A549 treated with ZK216348 at 1 μM for 4 hours (cell line): ENCODE results near the gene MED22. TPM values are rescaled to one million over a fixed set of nuclear protein-coding genes. Genes with fewer than 3 reads are reported as not detected.

Experiments used
- total RNA-seq: library from RNA; stranded (reverse); fragments of 200-300 nt; extraction: Qiagen RNA extraction; gene quantifications from 5 replicates; pipeline ENCODE4 v1.2.3, GENCODE V29; 2022; ENCODE audit warnings: low read depth

Gene MED22
- 18.1 to 36.9 TPM (median 31.2 TPM) in 5 replicates for total RNA-seq

DNA sequence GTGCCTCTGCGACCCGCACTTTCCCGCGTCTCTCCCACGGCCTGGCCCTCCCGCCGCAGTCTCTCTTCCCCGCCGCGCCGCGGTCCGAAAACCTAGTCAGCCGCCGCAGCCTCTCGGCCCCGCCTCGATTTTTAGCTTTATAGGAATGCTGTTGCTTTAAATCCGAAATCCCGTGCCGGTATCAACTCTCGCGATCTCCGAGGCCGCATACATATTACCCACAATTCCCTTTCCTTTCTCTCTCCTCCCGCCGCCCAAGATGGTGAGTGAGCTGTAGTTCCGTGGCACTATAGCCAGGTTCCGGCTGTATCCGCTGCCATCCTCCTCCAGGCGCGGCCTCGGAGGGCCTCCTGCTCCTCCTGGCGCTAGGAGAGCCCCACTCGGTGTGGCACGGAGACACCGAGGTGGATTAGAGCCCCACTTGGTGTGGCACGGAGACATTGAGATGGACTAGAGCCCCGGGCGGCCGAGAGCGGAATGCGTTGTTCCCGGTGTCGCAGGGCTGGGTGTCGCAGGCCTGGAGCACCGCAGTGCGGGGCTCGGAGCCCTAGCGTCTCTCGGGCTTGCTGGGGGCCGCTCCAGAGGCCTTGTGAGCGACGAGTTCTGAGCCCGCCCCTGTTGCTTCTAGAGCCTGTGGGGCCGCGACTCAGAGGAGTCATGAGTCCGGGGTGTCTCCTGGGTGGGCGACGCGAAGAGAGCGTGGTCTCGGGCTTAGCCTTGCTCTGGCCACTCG is at the start of gene MED22, which contains the start of gene RPL7A:
TSS of gene MED22 (minus strand) at position 147 of the 733 bp plus-strand sequence. CDS start 1,469 bp downstream, outside the sequence.
TSS of gene RPL7A (plus strand) at position 234 of the 733 bp plus-strand sequence. CDS start at position 260, 26 bp downstream.

GRCh38 chr9:133375724-133376654 is 28.1 kb upstream of the MED22 start, which contains the start of the genes STKLD1 and SURF4:
STKLD1 (plus strand) TSS chr9:133376366; CDS start chr9:133376474, 108 bp downstream.
SURF4 (minus strand) TSS chr9:133376060; CDS start chr9:133375969, 91 bp downstream.

GRCh38 chr9:133356391-133357091 is 8.6 kb upstream of the MED22 start, which contains the start of the genes SURF1 and SURF2:
SURF1 (minus strand) TSS chr9:133356487; CDS start chr9:133356453, 34 bp downstream.
SURF2 (plus strand) TSS chr9:133356550; CDS start chr9:133356593, 43 bp downstream.

DNA sequence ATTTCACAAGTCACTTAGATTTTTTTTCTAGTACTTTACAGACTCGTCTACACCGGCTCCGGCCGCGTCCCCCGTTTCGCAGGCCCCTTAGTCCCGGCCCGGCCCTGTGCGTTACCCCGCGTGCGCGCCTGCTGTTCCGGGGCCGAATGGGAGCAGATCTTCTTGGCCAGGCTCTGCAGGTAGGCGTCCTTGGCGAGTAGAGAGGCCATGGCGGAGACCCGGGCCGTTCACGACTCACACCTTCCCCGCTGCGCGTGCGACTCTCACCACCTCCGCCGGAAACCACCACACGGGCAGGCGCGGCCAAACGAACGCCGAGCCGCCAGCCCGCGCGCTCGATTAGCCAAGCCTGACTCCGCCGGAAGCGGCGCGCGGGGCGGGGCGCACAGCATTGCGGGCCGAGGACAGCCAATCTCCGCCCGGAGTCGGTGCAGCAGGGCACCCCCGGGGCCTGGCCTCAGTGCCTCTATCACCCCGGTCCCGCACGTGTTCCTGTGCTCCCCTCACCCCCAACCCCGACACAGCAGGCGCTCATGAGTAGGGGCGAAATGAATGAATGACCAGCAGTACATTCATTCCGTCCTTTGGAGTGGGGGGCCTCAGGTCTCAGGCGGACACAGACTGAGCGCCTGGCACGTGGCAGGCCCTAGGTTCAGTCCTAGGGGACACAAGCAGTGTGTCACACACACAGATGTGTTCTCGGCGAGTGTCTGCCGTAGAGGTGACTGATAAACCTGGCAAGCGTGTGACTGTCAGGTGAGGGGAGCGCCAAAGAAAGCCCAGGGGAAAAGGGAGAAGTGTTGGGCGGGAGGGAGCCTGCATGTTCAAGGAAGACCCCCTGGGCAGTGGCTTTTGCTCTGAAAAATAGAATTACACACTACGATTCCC is 11.8 kb downstream of the MED22 start, which contains the start of gene SURF6:
TSS of gene SURF6 (minus strand) at position 265 of the 888 bp plus-strand sequence. CDS start at position 209, 56 bp downstream.

Other genes with a start within 250 kb of the MED22 start
- gene RALGDS, start 226.9 kb downstream of the MED22 start, total RNA-seq = 19.2 to 29.0 TPM (median 26.7 TPM) in 5 replicates
- 1.5 to 3.0 TPM (median 2.2 TPM) in 5 replicates for gene GBGT1, start 184.2 kb downstream of the MED22 start, total RNA-seq
- gene OBP2B, start 138.9 kb downstream of the MED22 start, total RNA-seq = not detected in 5 replicates
- 0.19 TPM in 1 of 5 replicates, not detected in the others for gene ABO, start 72.9 kb downstream of the MED22 start, total RNA-seq
- gene SURF6, start 11.9 kb downstream of the MED22 start, total RNA-seq = 17.7 to 30.3 TPM (median 28.5 TPM) in 5 replicates
- 3,235 to 3,749 TPM (median 3,386 TPM) in 5 replicates for gene RPL7A, start 87 bp upstream of the MED22 start, total RNA-seq
- gene SURF1, start 8.4 kb upstream of the MED22 start, total RNA-seq = 32.8 to 49.1 TPM (median 42.1 TPM) in 5 replicates
- gene SURF2, start 8.4 kb upstream of the MED22 start, total RNA-seq = 36.5 to 59.1 TPM (median 49.7 TPM) in 5 replicates
- gene SURF4, start 27.9 kb upstream of the MED22 start, total RNA-seq = 155 to 210 TPM (median 205 TPM) in 5 replicates
- gene STKLD1, start 28.2 kb upstream of the MED22 start, total RNA-seq = 0.84 to 2.0 TPM (median 0.94 TPM) in 5 replicates
- 28.2 to 40.7 TPM (median 36.1 TPM) in 5 replicates for gene REXO4, start 69.9 kb upstream of the MED22 start, total RNA-seq
- gene ADAMTS13, start 74.2 kb upstream of the MED22 start, total RNA-seq = 0.17 to 0.69 TPM (median 0.51 TPM) in 5 replicates
- 2.1 to 5.0 TPM (median 4.3 TPM) in 5 replicates for gene CACFD1, start 111.8 kb upstream of the MED22 start, total RNA-seq
- 10.1 to 24.1 TPM (median 22.3 TPM) in 5 replicates for gene SLC2A6, start 131.0 kb upstream of the MED22 start, total RNA-seq
- gene MYMK, start 176.8 kb upstream of the MED22 start, total RNA-seq = not detected in 5 replicates
- gene ADAMTSL2, start 186.6 kb upstream of the MED22 start, total RNA-seq = not detected in 5 replicates